ENCODE measurements around the gene DIS3L2.
"Not testable (repeated sequence)": the region's sequence is repeated elsewhere in the genome, so short reads cannot be mapped to it uniquely, and the experiment has no call there.

DIS3L2 gene

GRCh38 chr2:232174662-232175061 lies 213.1 kb downstream of the DIS3L2 start:
- no peak for DNase-seq (ENCODE audit: low read depth, low spot score)

GRCh38 chr2:232176587-232176986 lies 215.1 kb downstream of the DIS3L2 start:
- DNase-seq (ENCODE audit: low read depth, low spot score) = not testable (repeated sequence)

- DNase-seq (ENCODE audit: low read depth, low spot score) = no peak
Measured at GRCh38 chr2:232183279-232183678, 221.8 kb downstream of the DIS3L2 start.

- DNase-seq (ENCODE audit: low read depth, low spot score) = no peak
Measured at GRCh38 chr2:232184346-232184745, 222.8 kb downstream of the DIS3L2 start.

GRCh38 chr2:232190796-232191195 lies 229.3 kb downstream of the DIS3L2 start:
- no peak for DNase-seq (ENCODE audit: low read depth, low spot score)

- no peak for DNase-seq (ENCODE audit: low read depth, low spot score)
Measured at GRCh38 chr2:232195487-232195886, 234.0 kb downstream of the DIS3L2 start.

- DNase-seq (ENCODE audit: low read depth, low spot score) = no peak
Measured at GRCh38 chr2:232196802-232197201, 235.3 kb downstream of the DIS3L2 start.

GRCh38 chr2:232200195-232200594 lies 238.7 kb downstream of the DIS3L2 start:
- no peak for DNase-seq (ENCODE audit: low read depth, low spot score)

GRCh38 chr2:232203166-232203891 lies 241.8 kb downstream of the DIS3L2 start:
- DNase-seq (ENCODE audit: low read depth, low spot score) = no peak

GRCh38 chr2:232203936-232204335 lies 242.4 kb downstream of the DIS3L2 start:
- no peak for DNase-seq (ENCODE audit: low read depth, low spot score)

GRCh38 chr2:232204457-232204931 lies 243.0 kb downstream of the DIS3L2 start:
- DNase-seq (ENCODE audit: low read depth, low spot score) = no peak

- no peak for DNase-seq (ENCODE audit: low read depth, low spot score)
Measured at GRCh38 chr2:232207174-232207573, 245.7 kb downstream of the DIS3L2 start.

- no peak for DNase-seq (ENCODE audit: low read depth, low spot score)
Measured at GRCh38 chr2:232210306-232210705, 248.8 kb downstream of the DIS3L2 start.

- DNase-seq (ENCODE audit: low read depth, low spot score) = no peak
Measured at GRCh38 chr2:232211743-232212686, 250.5 kb downstream of the DIS3L2 start.

GRCh38 chr2:232213176-232213575 lies 251.7 kb downstream of the DIS3L2 start:
- no peak for DNase-seq (ENCODE audit: low read depth, low spot score)

GRCh38 chr2:232214053-232214452 lies 252.5 kb downstream of the DIS3L2 start:
- no peak for DNase-seq (ENCODE audit: low read depth, low spot score)

- DNase-seq (ENCODE audit: low read depth, low spot score) = no peak
Measured at GRCh38 chr2:232216028-232216427, 254.5 kb downstream of the DIS3L2 start.

- no peak for DNase-seq (ENCODE audit: low read depth, low spot score)
Measured at GRCh38 chr2:232218778-232219495, 257.4 kb downstream of the DIS3L2 start.

GRCh38 chr2:232219496-232219870 lies 258.0 kb downstream of the DIS3L2 start:
- no peak for DNase-seq (ENCODE audit: low read depth, low spot score)

- no peak for DNase-seq (ENCODE audit: low read depth, low spot score)
Measured at GRCh38 chr2:232219932-232220331, 258.4 kb downstream of the DIS3L2 start.

GRCh38 chr2:232225429-232225828 lies 263.9 kb downstream of the DIS3L2 start:
- no peak for DNase-seq (ENCODE audit: low read depth, low spot score)

GRCh38 chr2:232225895-232226294 lies 264.4 kb downstream of the DIS3L2 start:
- no peak for DNase-seq (ENCODE audit: low read depth, low spot score)
